ENCODE measurements around the gene GNA12.

- no peak for TF ChIP-seq EZH2 (IDR thresholded peaks at IDR 0.05; ENCODE audit: insufficient read depth, low read length)
- TF ChIP-seq, protein P1, sequence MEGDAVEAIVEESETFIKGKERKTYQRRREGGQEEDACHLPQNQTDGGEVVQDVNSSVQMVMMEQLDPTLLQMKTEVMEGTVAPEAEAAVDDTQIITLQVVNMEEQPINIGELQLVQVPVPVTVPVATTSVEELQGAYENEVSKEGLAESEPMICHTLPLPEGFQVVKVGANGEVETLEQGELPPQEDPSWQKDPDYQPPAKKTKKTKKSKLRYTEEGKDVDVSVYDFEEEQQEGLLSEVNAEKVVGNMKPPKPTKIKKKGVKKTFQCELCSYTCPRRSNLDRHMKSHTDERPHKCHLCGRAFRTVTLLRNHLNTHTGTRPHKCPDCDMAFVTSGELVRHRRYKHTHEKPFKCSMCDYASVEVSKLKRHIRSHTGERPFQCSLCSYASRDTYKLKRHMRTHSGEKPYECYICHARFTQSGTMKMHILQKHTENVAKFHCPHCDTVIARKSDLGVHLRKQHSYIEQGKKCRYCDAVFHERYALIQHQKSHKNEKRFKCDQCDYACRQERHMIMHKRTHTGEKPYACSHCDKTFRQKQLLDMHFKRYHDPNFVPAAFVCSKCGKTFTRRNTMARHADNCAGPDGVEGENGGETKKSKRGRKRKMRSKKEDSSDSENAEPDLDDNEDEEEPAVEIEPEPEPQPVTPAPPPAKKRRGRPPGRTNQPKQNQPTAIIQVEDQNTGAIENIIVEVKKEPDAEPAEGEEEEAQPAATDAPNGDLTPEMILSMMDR (IDR thresholded peaks at IDR 0.05; ENCODE audit: insufficient read depth, low read depth, low read length): no peak
These were observed 21.0 kb downstream of the GNA12 start for GRCh38 chr7:2823130-2823529.
